HG03558 (cell line): Measurements from ENCODE around the gene ARHGAP42.
"Not testable (repeated sequence)": the region's sequence is repeated elsewhere in the genome, so short reads cannot be mapped to it uniquely, and the experiment has no call there.

Experiments
- ATAC-seq: cut with Tn5 transposase; IDR thresholded peaks from one replicate; pipeline ENCODE4 v1.9.1; 2021; ENCODE audit warnings: moderate number of reproducible peaks; ENCODE audit not compliant: unreplicated experiment; ENCODE audit errors: extremely low read depth

The ARHGAP42 gene

DNA sequence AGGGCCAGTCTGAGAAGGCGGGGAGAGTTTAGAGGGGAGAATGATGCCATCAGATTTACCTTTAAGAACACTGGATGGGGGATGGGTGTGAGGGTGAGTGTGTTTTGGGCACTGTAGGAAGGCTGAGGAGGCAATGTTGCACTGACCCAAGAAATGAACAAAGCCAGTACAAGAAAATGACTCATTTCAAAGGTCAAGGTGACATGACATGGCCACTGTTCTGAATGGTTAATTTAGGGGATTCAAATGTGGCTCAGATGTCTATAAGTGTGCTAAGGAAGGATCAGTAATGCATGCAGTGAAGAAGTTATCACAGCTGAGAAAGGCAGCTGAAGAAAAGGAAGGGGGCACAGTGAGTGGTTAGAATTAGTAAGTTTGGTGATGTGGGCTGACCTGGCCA, 312.7 kb downstream of the ARHGAP42 start:
- no peak for ATAC-seq

DNA sequence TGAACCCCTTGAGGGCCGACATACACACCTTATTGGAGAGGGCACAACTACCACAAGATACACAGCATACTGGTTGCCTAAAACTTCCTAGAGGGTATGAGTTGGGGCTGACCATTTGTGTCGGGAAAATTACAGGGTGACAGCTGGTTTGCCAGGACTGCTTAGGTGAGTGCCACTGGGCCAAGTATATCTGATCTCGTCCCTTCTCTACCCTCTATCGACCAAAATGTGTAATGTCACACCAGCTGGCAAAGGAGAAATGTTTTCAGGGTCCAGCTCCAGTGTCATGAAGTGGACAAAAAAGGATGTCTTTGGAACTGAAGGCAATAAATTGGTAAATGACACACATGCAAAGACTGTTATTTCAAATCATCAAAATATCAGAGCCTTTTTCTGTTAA, 316.4 kb downstream of the ARHGAP42 start:
- ATAC-seq: no peak

DNA sequence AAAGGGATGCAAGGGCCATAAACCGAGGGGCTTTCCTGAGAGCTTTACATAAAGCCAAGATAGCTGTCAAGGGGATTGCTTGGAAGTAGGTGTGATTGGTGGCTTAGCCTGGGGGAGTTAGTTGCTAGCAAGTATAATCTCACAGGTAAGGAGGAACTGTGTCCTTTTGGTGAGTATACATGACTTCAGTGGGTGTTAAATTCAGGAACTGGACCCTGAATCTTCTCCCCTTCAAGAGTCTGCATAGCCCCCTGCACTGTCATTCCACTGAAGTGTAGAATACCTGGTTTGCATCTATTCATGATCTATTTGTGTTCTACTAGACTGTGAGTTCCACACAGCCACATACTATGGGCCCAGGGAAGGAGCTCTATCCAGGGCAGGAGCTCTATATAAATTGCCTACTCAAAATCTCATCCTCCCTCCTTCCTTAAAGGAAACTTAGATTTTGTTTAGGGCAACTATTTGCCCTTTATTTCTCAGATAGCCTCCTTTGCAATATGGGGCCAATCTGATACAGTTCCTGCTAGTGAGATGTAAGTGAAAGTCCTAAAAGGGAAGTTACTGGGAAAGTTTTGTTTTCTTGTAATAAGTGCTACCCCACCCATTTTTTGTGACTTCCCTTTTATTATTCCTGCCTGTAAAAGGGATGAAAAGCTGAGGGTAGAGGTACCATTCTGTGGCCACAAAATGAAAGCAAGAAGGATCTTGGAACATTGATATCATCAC, 322.0 kb downstream of the ARHGAP42 start:
- no peak for ATAC-seq

DNA sequence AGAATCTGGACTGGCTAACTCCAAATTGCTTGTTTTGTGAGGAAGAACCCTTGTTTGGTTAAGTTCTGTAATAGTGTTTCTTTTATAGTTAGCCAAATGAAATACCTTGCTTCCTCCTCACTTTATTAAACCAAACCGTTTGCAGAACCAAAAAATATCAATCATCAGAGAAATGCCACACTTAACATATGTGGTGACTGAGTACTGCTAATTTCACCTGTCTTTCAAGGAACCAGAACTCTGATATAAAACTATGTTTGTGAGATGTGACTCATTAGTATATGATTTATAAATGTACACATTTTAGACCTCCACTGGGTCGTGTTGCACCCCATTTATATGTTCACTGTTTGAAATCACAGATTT, 322.6 kb downstream of the ARHGAP42 start:
- no peak for ATAC-seq

DNA sequence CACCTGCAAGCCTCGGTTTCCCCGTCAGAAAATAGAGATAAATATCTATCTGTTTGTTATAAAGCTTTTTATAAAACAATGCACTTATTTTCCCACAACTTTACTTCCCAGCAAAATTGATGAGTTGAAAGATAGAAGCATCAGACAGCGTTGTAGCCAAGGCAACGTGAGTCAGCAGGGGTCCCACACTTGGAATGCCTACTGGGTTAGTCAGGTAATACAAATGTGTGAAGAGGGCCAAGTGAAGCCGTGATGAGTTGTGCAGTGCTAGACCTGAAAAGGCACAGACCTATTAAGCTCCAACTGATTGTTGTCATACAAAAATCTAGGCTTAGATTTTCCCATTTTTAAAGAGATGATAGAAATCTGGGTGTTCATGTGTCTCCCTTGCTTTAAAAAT, 323.8 kb downstream of the ARHGAP42 start:
- no peak for ATAC-seq

DNA sequence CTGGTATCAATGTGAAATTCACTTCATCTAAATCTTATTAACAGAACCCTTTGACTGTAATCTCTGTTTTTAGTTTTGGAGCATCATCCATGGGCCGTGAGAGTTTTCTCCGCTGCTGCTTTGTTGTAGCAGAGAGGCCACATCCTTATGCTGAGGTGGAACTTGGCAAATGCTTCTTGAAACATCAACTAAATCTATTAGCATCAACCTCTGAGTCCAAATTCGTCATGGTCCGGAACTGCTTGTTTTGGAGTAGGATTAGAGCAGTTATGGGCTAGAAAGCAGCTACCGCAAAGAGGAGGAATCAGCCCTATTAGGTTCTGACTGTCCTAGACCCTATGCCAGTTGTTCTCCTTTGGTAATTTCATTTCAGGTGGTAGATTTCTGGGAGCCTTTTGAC, 324.8 kb downstream of the ARHGAP42 start:
- no peak for ATAC-seq

DNA sequence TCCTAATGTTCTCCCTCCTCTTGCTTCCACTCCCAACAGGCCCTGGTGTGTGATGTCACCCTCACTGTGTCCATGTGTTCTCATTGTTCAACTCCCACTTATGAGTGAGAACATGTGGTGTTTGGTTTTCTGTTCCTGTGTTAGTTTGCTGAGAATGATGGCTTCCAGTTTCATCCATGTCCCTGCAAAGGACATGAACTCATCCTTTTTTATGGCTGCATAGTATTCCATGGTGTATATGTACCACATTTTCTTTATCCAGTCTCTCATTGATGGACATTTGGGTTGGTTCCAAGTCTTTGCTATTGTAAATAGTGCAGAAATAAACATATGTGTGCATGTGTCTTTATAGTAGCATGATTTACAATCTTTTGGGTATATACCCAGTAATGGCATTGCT, 326.6 kb downstream of the ARHGAP42 start:
- ATAC-seq: not testable (repeated sequence)

DNA sequence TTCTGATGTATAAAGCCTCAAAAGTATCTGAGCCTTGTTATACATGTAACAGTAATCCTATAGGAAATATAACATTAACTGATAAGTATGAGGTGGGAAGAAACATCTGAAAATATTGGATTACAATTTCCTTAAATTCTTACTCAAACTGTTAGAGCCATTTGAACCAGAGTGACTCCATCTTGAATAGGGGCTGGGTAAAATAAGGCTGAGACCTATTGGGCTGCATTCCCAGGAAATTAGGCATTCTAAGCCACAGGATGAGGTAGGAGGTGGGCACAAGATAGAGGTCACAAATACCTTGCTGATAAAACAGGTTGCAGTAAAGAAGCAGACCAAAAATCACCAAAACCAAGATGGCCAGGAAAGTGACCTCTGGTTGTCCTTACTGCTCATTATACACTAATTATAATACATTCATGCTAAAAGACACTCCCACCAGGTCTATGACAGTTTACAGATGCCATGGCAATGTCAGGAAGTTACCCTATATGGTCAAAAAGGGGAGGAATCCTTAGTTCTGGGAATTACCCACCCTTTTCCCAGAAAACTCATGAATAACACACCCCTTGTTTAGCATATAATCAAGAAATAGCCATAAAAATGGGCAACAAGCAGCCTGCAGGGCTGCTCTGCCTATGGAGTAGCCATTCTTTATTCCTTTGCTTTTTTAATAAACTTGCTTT, 327.7 kb downstream of the ARHGAP42 start:
- ATAC-seq: no peak

DNA sequence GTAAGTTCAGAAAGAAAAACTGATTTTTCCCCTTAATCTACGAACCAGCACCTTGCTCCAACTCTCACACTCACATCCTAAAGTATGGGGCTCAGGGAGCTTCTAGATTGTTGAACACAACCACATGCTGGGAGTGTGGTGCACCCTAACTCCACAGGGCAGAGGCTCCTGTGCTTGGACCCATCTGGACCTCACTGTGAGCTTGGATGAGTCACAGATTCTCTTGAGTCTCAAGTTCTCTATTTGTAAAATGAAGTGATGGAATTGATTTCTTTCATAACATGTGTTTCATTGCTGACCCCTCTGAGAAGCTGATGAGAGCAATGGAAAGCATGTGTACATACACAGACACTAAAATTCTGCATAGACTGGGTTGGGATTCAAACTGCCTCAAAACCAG, 332.8 kb downstream of the ARHGAP42 start:
- ATAC-seq: no peak

DNA sequence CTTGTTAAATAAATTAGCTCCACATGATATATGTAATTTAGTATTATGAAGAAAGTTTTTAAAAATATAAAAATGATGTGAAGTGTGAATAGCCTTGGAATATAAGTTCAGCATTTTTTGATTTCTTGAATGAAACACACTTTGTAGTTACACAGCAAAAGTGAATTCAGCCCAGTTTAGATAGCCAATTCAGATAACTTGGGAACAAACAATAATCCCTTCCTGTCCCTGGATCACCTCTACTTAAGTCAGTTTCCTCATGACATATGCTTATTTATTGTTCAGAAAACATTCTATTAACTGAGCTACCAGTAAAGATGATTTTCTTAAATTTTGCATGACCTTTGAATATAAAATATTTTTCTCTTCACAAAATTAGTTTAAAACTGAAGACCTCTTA, 335.2 kb downstream of the ARHGAP42 start:
- no peak for ATAC-seq

DNA sequence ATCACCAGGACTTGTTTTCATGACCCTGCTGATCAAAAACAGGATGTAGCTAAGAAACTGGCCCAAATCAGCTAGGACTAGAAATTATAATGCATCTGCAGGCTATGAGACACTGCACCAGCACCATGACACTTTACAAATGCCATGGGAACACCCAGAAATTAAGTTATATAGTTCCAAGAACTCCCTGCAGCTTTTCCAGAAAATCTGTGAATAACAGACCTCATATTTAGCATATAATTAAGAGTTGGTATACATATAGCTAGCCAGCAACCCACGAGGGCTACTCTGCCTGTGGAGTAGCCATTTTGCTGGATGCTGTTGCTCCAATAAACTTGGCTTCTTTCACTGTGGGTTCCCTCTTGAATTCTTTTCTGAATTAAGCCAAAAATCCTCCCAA, 341.6 kb downstream of the ARHGAP42 start:
- ATAC-seq: no peak

DNA sequence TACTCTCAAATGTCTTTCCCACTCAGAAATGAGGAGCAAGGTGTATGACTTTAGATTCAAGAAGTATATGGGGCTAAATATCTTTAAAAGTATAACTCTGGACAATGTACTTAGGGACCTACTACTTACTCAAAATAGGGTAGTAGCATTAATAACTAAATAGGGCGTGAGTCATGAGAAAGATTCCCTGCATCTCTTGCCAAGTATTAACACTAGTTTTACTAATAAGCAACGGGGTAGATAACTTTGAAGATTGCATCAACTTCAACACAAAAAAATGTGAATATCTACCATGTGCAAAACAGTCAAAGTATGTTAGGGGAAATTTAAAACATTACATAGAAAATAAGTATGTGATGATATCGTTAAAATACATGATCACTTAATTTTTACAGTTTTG, 342.9 kb downstream of the ARHGAP42 start:
- no peak for ATAC-seq

DNA sequence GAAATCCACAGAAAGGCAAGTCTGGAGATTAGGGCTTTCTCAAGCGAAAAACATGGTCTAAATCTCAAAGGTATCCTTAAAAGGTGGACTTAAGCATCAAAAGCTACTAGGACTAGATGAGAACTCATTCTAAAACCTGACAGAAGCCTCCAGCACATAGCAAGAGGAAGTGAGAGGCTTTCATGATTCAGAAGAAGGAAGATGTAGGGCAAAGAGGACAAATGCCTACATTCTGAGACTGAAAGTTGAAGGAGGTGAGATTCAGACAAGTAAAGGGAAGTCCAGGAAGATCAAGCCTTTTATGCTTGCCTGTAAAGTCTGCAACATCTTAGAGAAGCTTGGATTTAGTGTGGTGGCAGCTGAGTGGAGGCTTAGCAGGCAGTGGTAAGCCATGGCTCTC, 343.6 kb downstream of the ARHGAP42 start:
- no peak for ATAC-seq

DNA sequence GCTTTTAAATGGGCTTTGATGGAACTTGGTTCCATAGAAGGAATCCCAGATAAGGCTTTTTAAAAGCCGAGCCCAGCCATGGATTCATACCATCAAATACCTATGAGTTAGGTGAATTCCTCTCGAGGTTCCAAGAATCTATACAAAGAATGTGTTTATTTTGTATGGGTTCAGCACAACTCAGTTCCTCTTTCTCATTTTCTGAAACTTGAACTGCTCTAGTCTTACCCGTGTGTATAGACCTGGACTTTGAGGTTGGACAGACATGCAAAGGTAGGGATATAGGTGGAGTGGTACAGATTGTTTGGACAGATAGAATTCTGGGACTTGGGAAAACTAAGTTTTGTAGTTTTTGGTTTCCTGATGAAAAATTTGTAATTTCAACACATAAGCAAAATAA, 344.6 kb downstream of the ARHGAP42 start:
- ATAC-seq: no peak

DNA sequence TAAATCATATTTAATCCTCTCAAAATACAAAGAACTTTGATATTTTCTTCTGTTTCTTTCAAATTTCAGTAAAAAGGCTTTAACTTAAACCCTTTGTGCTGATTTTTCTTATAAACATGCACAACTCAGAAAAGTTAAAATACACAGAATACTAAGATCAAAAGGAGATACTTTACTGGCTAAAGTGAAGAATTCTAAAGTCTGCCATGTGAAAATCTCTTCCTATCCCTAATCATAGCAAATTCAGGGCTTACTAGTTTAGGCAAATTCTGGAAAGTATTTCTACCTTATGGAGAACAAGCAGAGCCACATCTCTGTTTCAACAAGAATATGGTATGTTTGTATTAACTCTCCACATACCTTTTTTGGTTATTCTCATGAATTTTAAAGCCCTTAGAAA, 345.9 kb downstream of the ARHGAP42 start:
- no peak for ATAC-seq

DNA sequence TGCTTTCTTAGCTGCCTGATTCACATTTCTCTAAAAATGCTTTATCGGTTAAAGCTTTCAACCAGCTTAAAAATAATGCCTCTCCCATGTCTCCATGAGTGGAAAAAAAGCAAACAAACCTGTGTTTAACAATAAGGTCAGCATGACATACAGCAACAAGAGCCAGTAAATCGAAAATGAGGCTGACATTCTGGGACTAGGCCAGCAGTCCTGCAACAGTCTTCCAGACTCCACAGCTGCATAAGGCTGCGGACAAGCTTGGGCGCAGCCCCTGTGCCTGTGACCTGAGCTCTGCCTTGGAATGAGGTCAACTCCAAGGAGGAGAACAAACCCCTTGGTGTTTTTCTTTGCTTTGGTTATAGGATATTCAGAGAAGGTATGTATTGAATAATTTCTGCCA, 347.0 kb downstream of the ARHGAP42 start:
- ATAC-seq: no peak

DNA sequence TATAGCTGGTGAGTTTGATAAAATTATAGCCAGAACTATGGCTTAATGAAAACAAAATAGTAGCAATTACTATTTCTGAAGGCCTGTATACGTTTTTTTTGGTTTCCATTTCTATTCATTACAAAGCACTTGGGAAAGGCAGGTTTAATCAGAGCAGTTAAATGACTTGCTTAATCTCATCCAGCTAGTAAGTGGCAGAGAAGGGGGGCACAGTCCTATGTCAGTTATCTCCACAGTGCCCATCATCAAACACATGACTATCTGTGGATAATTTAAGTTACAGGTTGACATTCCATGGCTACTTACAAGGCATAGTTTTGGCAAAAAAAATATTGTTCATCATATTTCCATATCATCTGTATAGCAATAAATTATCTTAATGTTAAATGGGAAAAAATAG, 348.8 kb downstream of the ARHGAP42 start:
- ATAC-seq: no peak
